SK-MEL-5 (cell line): Measurements from ENCODE around the gene MOSPD3. TPM values are rescaled to one million over a fixed set of nuclear protein-coding genes. Genes with fewer than 3 reads are reported as not detected.

Experiments
- DNase-seq: peaks from one replicate; pipeline ENCODE4 v3.0.0-alpha.2; 2016; ENCODE audit warnings: low read depth, low spot score
- in situ Hi-C: cut with HindIII; loops from 2 replicates; pipeline ENCODE4 v1.10.0; 2016; ENCODE audit warnings: low sequenced_read_pairs, high pct_unique_total_duplicates, low pct_unique_long_range_greater_than_20kb
- total RNA-seq: library from RNA; depleted of rRNA; stranded (reverse); fragments of >200 nt; shearing (Covaris generic); gene quantifications from 2 replicates; pipeline ENCODE4 v1.2.3, GENCODE V29; 2014

The MOSPD3 gene
- total RNA-seq, 1 experiment from 2014 or later: 14.0 TPM

- DNase-seq: no peak
- in situ Hi-C loops: no loop called here
These were observed 5.2 kb upstream of the MOSPD3 start for GRCh38 chr7:100607111-100607510.

GRCh38 chr7:100609958-100610357 is 2.4 kb upstream of the MOSPD3 start:
- no peak for DNase-seq
- in situ Hi-C loops: no loop called here

GRCh38 chr7:100612730-100613390 is 520 bp downstream of the MOSPD3 start:
- DNase-seq: peak; percentile 37
- in situ Hi-C loops: no loop called here

- in situ Hi-C loops: no loop called here
- no peak for DNase-seq
These were observed 1.3 kb downstream of the MOSPD3 start for GRCh38 chr7:100613412-100614175.

GRCh38 chr7:100614308-100614861 is 2.0 kb downstream of the MOSPD3 start:
- in situ Hi-C loops: no loop called here
- DNase-seq: no peak

GRCh38 chr7:100620239-100620638 is 7.9 kb downstream of the MOSPD3 start:
- no peak for DNase-seq
- in situ Hi-C loops: no loop called here

- in situ Hi-C loops: no loop called here
- DNase-seq: no peak
These were observed 8.5 kb downstream of the MOSPD3 start for GRCh38 chr7:100620804-100621203.

- in situ Hi-C loops: no loop called here
- DNase-seq: no peak
These were observed 9.2 kb downstream of the MOSPD3 start for GRCh38 chr7:100621554-100621953.

GRCh38 chr7:100623951-100624824 is 11.8 kb downstream of the MOSPD3 start:
- DNase-seq: no peak
- in situ Hi-C loops: no loop called here

GRCh38 chr7:100626055-100626454 is 13.7 kb downstream of the MOSPD3 start:
- no peak for DNase-seq
- in situ Hi-C loops: no loop called here

GRCh38 chr7:100626530-100627237 is 14.3 kb downstream of the MOSPD3 start:
- in situ Hi-C loops: no loop called here
- DNase-seq: peak; percentile 91

GRCh38 chr7:100627238-100627549 is 14.9 kb downstream of the MOSPD3 start:
- in situ Hi-C loops: no loop called here

GRCh38 chr7:100629117-100629716 is 16.9 kb downstream of the MOSPD3 start:
- DNase-seq: peak; percentile 82
- in situ Hi-C loops: no loop called here

More at GRCh38 chr7:100627238-100627549, 14.9 kb downstream of the MOSPD3 start:
- DNase-seq: no peak

GRCh38 chr7:100630066-100630465 is 17.7 kb downstream of the MOSPD3 start:
- in situ Hi-C loops: no loop called here
- no peak for DNase-seq

GRCh38 chr7:100632951-100633717 is 20.8 kb downstream of the MOSPD3 start:
- in situ Hi-C loops: no loop called here
- DNase-seq: peak; percentile 28

- in situ Hi-C loops: no loop called here
- DNase-seq: no peak
These were observed 27.7 kb downstream of the MOSPD3 start for GRCh38 chr7:100639995-100640516.
